GM19193 (cell line): ENCODE results near the gene ORAI2.

Source experiments
- POLR2A ChIP-seq: IDR thresholded peaks from 4 replicates; pipeline ENCODE4 v1.6.1; 2011; ENCODE audit not compliant: insufficient read depth, insufficient read length; ENCODE audit errors: extremely low read depth

The ORAI2 gene

DNA sequence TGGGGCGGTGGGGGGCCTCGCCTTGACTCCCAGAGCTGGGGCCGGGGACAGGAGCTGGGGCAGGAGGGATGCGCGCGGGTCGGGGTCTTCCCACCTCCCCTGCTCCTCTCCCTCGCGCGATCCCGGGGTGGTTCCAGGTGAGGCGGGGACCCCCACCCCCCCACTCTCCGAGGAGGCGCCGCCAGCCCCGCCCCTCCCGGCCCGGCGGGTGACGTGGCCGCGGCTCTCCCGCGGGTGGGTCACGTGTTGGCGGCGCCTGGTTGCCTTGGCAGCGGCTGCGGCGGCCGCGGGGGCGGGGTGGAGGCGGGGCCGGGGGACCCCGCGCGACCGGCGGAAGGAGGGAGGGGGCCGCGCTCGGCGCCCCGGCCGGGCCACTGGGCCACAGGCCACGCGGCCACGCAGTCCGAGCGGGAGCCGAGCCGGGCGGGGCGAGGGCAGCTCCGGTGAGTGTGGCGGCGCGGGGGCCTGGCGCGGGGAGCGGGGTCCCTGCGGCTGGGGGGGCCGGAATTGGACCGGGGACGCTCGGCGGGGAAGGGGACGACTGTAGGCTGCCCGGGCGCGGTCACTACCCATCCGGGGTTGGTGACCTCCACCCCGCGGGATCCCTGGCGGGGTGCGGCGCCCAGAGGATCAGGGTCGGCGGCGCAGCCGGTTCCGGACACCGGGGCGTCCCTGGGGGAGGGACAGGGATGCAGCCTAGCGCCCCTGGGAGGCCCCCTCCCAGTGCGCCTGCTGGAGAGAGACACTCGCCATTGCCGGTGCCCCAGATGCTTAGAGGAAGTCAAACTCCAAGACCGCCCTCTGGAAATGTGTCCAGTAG is at the start of gene ORAI2:
Gene ORAI2, plus strand, starts transcription at position 357 of the 820 bp plus-strand sequence. CDS start 5,382 bp downstream, outside the sequence.
- TF ChIP-seq POLR2A = peak; percentile 65

DNA sequence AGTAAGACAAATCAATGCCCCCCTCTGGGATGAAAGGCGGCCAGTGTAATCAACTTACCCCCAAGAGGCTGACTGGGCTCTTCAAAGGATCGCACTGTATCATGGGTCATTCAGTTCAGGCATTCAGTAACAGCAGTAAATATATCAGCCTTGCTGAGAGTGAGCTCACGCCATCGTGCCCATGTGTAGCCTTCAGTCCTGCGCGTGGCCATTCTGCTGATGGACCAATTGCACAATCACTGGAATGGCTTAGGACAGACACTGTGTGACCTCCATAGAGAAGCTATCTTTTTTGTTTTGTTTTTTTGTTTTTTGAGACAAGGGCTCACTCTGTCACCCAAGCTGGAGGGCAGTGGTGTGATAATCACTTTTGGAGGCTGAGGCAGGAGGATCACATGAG is 46.3 kb upstream of the ORAI2 start:
- TF ChIP-seq POLR2A = no peak

DNA sequence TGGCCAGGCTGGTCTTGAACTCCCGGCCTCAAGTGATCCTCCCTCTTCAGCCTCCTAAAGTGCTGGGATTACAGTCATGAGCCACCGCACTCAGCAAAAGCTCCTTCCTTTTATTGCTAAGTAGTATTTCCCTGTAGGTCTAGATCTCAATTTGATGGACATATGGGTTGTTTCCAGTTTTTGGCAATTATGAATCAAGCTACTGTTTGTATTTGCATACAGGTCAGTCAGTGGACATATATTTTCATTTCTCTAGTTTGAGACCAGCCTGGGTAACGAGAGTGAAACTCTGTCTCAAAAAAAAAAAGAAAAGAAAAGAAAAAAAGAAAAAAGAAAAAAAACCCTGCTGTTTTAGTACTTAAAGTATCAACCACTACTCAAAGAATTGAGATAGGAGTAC is 43.6 kb upstream of the ORAI2 start:
- no peak for TF ChIP-seq POLR2A

DNA sequence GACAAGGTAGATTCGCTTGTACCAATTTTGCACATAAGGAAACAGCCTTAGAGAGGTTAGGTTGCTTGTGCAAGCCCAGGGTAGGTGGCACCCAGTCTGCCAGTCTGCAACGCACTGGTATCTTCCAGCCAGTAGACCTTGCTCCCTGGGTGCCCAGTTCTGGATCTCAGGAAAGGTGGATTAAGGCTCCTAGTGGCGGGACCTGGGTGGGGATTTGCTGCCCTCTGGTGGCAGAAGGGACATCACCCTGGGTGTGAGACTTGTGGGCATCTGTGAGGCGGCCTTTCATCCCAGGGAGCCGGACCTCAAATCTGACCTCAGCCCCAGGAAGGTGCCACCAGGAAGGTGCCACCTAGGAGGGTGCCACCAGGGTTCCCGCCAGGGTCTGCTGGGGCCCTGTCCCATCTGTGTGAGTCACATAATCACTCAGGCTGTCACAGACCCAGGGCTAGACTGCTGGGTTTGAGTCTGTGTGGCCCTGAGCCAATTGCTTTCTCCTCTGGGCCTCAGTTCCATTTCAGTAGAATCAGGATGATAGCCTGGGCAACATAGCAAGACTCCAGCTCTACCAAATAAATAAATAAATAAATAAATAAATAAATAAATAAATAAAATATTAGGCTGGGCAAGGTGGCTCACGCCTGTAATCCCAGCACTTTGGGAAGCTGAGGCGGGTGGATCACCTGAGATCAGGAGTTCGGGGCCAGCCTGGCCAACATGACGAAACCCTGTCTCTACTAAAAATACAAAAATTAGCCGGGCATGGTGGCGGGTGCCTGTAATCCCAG is 42.5 kb upstream of the ORAI2 start:
- no peak for TF ChIP-seq POLR2A

DNA sequence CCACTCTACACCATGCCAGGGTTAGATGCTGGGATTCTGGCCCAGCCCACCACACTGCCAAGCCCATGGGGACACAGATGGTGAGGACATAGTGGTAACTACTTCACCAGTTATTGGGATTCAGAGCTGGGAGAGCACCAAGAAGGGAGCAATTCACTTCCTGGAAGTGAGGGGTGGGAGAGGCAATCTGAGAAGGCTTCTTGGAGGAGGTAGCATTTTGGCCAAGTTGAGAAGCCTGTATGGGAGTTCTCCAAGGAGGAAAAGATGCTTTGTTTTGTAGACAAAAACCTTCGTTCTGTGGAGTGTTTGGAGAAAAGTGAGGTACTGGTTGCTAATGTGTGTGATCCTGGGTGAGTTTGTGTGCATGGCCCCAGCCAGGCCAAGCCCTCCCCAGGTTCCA is 41.0 kb upstream of the ORAI2 start:
- TF ChIP-seq POLR2A = no peak

DNA sequence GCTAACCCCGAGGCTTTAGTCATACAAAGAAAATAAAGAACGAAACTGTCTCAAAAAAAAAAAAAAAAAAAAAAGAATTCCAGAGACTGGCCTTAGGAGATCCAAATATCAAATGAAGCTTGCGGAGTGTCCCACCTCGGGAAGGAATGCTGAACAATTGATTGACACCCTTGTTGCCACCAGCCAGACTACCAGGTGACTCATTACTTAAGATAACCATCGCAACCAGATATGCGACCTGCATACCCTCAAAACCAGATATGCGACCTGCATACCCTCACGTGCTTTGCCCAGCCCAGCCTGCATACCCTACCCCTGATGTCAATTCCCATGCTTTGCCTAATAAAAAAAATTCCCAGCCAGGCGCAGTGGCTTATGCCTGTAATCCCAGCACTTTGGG is 39.9 kb upstream of the ORAI2 start:
- TF ChIP-seq POLR2A = no peak

DNA sequence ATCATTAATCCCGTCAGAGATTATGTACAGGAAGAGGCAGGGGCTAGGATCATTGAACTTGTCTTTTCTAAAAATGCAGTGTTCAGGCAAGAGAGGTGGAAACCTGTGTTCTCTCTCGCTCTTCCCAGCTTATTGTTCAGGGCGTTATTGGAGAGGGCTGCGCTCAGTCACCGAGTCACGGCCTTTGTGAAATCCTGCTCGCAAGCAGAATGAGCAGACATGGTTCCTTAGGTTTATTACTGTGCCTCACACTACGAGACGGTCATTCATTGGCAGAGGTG is 37.8 kb upstream of the ORAI2 start:
- TF ChIP-seq POLR2A = no peak

DNA sequence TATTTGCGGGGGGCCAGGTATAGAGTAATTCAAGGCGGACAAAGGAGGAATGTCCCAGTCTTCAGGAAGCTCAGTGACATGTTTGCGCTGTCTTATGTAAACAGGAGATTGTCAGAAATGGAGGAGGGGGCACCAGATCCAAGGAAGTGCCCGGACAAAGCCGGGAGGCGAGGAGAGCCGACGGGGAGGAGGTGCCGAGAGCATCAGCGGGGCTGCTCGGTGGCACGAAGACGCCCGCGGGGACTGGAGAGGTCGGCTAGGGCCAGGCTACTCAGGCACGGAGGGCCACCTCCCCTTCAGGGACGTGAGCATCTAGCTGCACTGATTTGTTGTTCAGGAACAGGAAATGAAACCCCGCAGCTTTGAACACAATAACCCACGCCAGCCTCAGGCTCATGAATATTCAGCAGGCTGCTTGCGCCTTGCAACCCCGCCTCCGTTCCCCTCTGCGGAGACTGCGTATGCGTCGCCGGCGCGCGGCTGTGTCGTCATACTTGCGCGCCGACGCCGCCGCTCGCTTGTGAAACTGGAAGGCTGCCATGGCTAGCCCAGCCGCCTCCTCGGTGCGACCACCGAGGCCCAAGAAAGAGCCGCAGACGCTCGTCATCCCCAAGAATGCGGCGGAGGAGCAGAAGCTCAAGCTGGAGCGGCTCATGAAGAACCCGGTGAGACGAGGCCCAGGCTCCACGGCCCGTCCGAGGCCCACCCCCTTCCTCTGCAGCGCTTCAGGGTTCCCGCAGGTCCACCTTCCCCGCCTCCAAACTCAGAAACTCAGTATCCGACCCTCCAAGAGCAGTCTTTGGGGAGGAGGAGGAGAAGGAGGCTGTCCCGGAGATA is 37.3 kb upstream of the ORAI2 start, which contains the start of gene PRKRIP1:
Gene PRKRIP1, plus strand, starts transcription at position 491 of the 837 bp plus-strand sequence. Its CDS starts 49 bp downstream, at position 540.
- peak; percentile 72 for TF ChIP-seq POLR2A

DNA sequence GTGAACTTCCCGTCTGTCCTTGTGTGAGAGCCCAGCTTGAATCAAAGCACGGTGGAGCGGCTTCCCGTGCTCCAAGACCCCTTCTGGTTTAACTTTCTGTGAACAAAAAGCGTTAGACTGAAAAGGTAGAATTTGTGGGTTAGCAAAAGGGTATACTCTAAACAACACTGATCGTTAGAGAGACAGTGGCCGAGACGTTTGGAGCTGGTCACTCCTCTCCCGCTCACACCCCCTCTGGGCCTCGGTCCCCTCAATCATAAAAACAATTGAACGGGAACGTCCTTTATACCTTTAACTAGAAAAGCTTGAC is 36.7 kb upstream of the ORAI2 start:
- TF ChIP-seq POLR2A = no peak

DNA sequence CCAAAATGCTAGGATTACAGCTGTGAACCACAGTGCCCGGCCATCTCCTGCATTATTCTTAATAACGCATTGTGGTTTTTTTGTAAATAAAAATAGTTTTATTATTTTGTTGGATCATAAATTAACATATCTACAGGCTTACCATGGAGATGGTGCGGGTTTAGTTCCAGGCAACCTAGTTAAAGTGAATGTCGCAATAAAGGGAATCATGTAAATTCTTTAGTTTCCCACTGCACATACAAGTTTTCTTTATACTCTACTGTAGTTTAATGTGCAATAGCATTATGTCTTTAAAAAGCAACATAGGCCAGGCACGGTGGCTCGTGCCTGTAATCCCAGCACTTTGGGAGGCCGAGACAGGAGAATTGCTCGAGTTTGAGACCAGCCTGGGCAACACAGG is 34.8 kb upstream of the ORAI2 start:
- no peak for TF ChIP-seq POLR2A

DNA sequence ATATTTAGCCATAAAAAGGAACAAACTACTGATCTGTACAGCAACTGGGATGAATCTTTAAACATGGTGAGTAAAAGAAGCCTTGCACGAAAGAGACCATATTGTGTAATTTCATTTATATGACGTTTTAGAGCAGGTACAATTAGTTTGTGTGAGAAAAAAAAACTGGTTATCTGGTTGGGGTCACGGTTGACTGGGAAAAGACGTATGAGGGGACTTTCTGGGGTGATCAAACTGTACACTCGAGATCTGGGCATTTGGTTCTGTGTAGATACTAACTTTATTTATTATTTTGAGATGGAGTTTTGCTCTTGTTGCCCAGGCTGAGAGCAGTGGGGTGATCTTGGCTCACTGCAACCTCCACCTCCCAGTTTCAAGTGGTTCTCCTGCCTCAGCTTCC is 33.0 kb upstream of the ORAI2 start:
- TF ChIP-seq POLR2A = no peak

DNA sequence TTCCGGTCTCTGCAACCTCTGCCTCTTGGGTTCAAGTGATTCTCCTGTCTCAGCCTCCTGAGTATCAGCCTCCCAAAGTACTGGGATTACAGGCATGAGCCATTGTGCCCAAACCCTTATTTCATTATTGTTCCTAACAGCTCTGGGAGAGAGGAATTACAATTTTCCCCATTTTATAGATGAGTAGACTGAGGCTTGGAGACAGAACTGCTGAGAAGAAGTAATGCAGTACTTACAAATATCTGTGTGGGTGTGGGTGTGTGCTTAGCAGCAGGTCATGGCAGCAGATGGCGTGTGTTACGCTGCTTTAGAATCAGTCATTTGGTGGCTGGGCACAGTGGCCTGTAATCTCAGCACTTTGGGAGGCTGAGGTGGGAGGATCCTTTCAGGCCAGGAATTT is 29.8 kb upstream of the ORAI2 start:
- no peak for TF ChIP-seq POLR2A

DNA sequence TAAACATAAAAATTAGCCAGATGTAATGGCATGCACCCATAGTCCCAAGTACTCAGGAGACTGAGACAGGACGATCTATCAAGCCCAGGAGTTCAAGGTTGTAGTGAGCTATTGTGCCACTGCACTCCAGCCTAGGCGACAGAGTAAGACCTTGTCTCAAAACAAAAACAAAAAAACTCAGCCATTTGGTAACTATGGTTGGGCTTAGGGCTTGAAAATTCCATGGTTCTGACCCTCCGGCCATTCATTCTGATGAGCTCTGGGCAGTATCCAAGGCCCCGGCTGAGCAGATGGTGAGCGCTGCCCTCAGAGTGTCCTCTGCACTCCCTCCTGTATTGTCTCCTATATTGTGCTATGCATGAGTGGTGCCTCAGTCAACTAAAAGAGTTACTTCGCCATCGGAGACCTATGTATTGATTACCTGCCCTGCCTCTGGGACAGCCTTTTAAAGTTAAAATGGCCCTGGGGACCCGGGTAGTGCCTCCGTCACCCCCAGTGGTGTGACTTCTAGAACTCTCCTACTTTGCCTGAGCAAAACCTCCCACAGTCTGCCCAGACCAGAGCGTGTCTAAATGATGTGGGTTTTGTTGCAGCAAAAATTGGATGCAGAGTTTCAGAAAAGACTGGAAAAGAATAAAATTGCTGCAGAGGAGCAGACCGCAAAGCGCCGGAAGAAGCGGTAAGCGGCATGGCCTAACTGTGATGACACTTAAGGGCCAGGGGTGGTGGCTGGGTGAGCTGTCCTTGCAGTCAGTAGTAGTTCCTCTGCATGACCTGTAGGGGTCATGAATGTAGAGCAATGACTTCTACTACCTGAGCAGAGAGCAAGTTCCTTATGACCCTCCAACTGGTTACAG is 29.1 kb upstream of the ORAI2 start:
- no peak for TF ChIP-seq POLR2A

DNA sequence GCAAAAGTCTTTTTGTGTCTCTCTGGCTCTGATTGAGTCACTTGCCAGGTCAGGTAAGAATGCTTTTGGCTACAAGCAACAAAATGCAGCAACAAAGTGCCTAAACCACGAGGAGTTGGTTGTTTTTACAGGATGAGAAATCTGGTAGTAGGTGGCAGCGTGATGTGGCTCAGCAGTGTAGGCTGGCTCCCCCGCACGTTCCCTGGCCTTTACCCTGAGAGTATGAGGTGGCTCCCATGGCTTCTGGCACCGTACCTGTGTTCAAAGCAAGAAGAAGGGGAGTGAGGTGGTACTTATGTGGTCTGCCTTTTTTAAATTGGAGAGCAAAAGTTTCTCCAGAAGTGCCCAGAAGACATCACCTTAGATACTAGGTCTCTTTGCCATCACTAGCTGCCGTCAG is 25.5 kb upstream of the ORAI2 start:
- TF ChIP-seq POLR2A = no peak
